CD4-positive, alpha-beta T cell treated with Interferon gamma for 1 hour (primary cell): ENCODE measurements around the gene HOXC10.

Experiments
- DNase-seq: peaks from one replicate; pipeline ENCODE4 v3.0.0-alpha.2; 2020

The HOXC10 gene

DNA sequence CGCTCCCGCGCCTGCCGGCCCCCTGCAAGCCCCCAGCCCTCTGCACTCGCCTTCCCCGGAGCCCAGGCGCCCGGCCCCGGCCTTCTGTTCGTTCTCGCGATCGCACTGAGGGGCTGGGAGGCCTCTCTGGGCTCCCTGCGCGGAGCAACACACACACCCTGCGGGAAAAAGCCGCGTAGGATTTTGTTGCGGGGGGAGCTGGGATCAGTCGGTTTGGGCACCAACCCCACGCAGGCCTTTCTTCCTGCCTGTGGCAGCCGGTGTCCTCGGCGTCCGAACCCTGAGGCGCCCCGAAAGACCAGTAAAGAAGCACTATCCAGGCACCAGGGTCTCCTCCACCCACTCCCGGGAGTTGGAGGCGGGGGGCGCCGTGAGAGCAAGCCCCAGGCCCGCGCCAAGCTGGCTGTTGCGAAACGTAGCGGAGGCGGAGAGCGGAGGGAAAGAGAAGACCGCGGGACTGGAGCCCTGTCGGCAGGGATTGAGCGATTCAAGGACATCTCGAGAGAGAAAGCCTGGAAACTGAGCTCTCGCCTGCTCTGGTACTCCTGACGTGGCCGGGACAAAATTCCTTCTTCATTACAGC lies 46.0 kb downstream of the HOXC10 start:
- no peak for DNase-seq

DNA sequence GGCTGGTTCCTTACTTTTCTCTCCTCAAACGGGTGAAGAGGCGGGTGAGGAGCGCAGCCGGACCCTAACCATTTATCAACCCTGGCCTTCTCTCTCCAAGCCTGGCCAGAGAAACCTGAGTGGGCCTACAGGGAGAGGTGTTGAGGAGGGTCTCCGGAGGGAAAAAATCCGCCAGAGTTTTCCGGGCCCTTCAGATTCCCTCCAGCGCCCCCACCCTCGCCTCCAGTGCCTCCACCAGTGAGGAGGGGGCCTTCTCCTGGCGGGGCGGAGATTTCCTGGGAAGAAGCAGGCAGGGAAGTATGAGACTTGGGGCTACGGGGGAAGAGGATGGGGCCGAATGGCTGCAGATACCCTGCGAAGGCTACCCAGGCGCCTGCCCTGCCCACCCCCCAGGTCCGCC lies 46.5 kb downstream of the HOXC10 start:
- DNase-seq = no peak

DNA sequence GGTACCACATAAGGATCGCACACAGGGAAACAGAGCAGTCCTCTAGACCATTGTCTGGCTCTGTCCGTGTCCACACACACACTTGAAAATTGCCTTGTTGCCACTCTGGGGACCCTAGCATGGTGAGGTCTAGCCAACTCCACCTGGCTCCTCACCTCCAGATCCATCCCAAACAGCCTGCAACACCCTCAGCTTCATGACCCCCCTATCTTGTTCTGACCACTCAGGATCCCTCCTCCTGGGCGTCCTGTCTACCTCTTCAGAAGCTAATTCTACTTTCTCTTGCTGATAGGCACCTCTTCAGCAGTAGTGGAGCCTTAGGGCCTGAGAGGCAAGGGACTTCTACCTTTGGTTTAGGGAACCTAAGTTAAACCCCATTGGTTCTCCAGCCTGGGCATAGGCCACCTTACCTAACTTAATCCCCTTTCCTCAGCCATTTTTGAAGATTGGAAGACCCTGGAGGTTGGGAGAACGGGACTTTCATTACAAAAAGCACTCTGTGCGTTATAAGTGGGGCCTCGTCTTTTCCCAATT lies 47.2 kb downstream of the HOXC10 start:
- no peak for DNase-seq

DNA sequence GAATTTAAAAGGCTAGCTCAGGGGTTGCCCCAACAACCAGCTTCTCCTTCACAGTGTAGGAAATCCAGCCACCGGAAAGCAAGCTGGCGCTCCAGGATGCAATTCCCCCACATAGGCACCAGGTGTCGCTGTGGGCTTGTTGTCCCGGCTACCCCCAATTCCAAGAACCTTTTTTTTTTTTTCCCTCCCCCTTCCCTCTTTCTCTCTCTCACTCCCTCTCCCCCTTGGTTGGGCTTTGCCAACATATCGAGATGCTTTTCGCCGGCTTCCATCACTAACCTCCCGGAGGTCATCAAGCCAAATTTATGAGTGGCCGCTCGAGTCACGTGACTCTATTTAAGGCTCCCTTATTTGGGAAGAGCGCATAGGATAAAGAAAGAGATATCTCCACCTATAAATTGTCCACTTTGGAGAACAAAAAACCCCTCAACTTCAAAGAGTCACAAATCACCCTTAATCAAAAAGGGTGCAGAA lies 47.7 kb downstream of the HOXC10 start, which contains the start of gene HOXC5:
TSS of gene HOXC5 (plus strand) at position 424 of the 474 bp plus-strand sequence. CDS start 73 bp downstream, outside the sequence.
- peak; percentile 54 for DNase-seq

DNA sequence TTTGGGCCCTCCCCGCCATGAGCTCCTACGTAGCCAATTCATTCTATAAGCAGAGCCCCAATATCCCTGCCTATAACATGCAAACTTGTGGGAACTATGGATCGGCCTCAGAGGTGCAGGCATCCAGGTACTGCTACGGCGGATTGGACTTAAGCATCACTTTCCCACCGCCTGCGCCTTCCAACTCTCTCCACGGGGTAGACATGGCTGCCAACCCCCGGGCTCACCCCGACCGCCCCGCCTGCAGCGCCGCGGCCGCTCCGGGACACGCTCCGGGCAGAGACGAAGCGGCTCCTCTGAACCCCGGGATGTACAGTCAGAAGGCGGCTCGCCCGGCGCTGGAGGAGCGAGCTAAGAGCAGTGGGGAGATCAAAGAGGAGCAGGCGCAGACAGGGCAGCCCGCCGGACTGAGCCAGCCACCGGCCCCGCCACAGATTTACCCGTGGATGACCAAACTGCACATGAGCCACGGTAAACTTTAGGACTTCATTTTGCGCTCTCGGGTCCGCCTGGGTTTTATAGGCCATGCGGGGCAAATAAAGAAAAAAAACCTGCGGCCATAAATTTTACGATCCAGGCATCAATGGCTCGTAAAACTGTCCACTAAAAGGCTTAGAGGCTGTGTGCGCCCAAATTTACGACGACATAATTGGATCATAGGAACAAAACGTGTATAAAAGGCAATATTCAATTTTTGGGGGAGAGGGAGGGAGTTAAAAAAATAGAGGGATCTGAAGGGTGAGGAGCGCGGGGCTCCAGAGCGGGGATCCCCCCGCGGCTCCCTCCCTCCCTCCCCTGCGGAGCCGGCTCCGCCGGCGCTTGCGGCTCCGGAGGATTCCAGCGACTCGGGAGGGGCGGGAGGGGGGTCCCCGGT lies 48.4 kb downstream of the HOXC10 start:
- no peak for DNase-seq

DNA sequence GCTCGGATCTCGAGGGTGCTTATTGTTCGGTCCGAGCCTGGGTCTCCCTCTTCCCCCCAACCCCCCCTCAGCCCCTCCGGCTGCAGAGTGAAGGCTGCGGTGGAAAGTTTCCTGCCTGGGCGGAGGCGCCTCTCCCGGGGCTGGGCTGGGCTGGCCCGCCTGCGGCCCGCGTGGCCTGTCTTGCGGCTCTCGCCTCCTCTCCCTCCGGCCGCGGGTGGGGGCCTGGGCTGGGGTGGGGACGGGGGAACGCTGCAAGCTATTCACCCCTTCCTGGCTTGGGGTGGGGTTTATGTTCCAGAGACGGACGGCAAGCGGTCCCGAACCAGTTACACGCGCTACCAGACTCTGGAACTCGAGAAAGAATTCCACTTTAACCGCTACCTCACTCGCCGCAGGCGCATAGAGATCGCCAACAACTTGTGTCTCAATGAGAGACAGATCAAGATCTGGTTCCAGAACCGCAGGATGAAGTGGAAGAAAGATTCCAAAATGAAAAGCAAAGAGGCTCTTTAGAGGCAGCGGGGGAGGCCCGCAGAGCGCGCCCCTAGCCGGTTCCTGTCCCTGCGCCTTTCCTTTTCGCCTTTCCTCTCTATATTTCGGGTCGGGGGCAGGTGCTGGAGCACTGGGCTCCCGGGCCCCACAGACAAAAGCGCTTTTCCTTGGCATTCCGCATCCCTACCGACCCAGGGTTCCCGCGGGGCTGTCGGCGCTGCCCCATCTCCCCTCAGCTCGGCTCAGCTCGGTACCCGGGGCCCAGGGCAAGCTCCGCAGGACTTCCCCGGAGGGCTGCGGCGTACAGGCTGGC lies 49.2 kb downstream of the HOXC10 start:
- no peak for DNase-seq

DNA sequence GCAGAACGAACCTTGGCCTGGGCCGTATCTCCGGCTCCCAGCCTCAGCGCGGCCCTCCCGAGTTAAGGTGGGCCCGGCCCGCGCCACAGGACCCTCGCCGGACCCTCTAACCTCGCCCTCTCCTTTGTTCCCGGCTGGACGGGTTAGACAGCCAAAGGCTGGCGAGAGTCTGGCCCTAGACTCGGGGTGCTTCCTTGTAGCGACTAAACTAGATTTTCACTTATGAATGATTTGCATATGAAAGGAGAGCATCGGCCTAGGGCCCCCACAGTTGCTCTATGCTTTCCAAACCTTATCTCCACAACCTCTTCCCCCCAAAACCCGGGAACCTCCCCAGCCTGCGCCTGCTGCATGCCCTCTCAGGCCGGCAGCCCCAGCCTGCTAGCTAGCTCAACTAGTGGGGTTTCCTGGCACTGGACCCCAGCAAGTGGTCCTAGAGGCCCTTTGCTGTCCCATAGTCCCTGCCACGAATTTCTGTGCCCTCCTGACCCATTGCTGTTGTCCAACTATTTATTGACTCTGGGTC lies 49.9 kb downstream of the HOXC10 start:
- no peak for DNase-seq

DNA sequence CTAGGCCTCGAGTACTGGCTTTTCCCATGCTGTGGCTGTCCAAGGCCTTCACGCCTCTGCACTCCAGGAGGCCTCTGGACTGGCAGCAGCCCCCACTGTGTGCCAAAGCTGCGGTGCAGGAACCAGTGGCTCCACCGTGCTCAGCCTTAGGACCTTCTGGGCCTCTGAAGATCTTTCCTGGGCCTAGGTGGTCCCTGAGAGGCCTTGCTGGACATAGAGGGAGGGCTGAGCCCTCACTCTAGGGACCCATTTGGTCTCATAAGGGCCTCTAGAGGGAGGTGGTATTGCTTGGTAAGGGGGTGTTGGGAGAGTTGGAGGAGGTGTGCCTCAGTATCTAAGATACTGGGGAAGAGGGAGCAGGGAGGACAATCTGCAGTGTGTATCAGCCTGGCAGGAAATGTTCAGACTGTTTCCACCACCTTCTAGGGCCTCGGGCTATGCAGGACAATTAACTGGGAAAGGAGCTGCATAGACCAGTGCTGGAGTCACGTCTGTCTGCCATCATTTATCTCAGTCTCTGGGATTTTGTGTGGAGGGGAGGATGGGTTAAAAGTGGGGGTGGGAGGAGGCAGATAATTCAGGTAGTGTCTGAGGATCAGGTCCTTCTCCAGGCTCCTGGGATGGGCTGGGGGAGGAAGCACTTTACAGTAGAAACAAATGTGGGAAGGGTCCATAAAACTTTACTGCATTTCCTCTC lies 50.8 kb downstream of the HOXC10 start:
- DNase-seq = no peak

DNA sequence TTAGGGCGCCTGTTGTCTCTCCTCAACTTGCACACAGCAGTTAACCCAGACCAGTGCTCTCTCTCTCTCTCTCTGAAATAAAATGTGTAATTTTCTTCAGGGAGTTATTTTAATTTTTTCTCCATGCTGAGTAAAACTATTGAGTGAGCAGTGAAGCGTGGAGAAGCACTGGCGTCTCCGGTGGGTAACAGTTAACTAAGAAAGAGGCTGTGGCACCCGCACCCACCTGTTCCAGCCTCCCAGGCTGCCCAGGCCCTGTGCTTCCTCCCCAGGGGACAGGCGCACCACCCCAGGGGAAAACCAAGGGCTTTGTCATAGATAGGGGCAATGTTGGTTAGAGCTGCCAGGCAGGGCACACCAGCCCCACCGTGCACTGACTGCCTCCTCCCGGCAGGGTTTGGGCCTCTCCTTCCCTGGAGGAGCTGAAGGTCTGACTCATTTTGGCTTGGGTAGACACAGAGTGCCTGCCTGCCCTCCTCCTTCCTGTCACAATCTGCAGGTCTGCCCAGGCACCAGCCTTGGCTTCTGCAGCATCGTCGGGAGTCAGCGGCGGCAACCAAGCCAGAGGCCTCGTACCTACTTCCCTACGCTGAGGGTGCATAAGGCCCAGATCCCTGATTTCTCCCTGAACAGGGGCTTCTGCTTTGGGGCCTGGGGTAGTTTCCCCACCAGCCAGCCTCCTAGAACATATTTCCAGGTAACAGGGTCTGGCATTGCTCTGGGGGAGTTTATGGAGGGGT lies 51.8 kb downstream of the HOXC10 start:
- no peak for DNase-seq

DNA sequence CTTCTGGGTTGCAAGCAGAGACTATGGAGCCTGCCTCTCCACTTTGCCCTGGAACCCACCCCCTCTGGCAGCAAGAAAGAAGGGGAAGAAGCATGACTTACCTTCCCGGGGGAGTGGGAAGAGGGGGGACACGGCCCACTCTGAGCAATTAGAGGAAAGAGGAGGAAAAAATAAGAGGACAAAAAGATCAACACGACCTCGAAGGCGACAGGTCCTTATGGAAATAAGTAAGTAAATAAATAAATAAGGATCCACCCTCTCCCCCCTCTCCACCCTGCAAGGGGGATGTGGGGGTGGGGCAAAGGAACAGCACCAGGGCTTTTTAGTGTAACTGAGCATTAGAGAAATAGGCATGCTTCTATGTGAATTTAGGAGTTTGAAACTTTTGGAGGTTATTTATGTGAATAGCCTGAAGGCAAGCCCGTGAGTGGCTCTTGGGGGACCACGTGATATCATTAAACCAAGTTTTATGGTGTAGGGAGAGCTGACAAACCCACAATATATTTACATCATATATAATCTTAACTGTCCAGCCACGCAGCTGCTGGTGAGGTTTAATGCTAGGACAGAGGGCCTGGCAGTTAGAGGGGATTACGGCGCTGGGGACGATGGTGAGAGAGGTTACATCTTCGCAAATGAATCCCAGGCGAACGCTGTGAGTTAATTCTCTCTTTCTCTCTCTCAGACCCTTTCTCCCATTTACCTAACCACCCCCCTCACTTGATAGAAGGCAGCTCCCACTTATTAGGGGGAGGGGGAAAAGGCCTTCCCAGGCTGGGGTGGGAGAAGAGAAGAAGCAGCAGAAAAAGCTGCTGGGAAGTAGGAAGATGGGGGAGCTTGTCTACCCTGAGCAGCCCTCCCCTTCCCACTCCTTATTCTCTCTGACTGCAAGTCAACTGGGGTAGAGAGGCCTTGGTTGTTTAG lies 52.7 kb downstream of the HOXC10 start:
- no peak for DNase-seq

DNA sequence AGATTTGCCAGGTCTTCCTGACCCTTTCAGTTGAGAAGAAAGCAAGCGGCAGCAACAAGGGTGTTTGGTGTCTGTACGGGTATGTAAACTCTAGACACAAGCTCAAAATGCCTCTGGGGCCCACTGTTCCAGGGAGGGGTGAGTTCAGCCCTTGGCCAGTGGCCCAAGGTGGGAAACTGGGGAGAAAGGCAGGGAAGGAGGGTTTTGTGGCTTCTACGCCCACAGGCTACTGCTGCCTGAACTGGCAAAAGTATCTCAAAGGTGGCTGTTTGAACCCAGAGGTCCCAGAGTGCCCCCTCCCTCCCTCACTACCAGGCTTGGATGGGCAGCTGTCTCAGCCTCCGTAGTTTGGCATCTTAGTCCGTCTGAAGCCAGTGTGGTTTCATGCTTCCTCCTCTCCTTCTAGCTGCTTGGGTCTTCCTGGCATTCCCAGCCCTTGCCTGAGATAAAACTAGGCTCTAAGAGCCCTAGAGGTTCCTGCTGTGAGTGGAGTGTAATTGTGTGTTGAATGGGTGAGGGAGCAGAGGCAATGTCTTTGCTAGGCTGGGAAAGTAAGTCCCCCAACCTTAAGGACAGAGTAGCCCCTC lies 53.4 kb downstream of the HOXC10 start:
- DNase-seq = no peak

DNA sequence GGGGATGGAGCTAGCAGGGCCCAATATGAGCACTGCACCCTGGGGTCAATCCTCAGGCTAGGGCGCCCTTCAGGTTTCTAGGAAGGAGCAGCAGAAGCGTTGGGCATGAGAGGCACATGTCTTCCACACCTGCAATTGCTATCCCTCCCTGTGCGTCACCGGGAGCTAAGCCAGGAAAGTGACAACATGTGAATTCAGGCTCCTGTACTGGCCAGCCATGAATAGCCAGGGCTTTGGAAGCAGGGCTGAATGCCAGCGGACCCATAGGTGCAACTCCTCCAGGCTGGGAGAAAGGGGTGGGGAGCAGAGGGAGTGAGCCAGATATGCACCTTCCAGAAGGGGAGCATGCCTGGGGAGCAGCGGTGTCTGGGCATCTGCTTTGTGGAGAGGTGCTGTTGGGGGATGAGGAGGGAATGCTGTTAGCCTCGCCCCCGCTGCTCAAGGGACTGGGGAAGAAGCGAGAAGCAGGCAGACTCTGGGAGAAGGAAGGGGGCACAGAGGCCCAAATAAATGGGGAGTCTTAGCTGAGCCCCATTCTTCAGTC lies 54.0 kb downstream of the HOXC10 start:
- no peak for DNase-seq

DNA sequence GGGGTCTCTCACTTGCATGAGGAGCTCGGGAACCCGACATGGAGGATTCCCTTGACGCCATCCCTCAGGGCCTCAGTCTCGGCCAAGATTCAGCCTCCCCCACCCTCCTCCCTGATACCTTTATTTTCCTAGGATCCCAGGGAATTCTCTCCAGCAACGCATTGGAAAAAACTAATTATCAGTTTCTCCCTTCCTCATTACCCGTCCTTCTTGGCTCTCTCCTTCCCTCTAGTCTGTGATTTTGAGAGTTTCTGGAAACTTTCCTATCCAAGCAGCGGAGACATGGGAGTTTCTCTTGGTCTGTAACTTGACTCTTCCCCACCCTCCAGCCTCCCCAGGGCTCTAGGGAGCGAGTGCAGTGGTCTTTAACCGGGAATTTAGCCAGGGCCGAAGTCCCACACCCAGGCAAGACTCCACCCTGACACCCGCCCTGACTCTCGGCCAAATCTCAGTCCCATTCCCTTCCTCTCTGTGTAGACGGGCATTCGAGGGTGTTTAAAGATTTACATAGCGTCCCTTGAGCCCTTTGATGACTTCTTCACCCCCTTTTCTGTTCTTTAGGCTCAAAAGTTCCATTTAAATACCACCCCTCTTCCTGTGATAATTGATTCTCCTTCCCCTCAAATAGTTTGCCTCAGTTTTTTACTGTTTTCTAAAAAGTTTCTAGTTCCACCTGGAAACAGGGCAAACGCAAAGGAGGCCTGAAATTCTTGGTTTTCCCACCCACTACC lies 54.6 kb downstream of the HOXC10 start:
- no peak for DNase-seq
